HCT116 (cell line): ENCODE measurements around the gene OFD1.

Source experiments
- CTCF ChIP-seq, 3 experiments: fragments of 200-600 bp in 1 of 3; sonication (generic) in 1 of 3; IDR thresholded peaks in 2 of 3; conservative IDR thresholded peaks in 1 of 3; 2 replicates each; pipeline ENCODE4 v1.5.1; 2012 to 2017; ENCODE audit warnings: low read depth in 2 of 3, low read length in 2 of 3, antibody characterized with exemption in 1 of 3, borderline replicate concordance in 1 of 3, control low read depth in 1 of 3, mild to moderate bottlenecking in 1 of 3, mixed read lengths in 1 of 3, mixed run types in 1 of 3, moderate library complexity in 1 of 3; ENCODE audit not compliant: insufficient read depth in 1 of 3
- EZH2 ChIP-seq: fragments of 200-600 bp; sonication (generic); IDR thresholded peaks from 2 replicates; pipeline ENCODE4 v1.6.1; 2017; ENCODE audit warnings: antibody characterized with exemption, mixed run types
- POLR2A ChIP-seq: IDR thresholded peaks from 2 replicates; pipeline ENCODE4 v1.7.0; 2011; ENCODE audit warnings: borderline replicate concordance; ENCODE audit not compliant: insufficient read depth, insufficient read length; ENCODE audit errors: extremely low read depth
- REST ChIP-seq: IDR thresholded peaks from 2 replicates; pipeline ENCODE4 v1.6.1; 2012; ENCODE audit warnings: low read depth

- TF ChIP-seq EZH2 (no peak), CTCF (IDR thresholded peaks at IDR 0.05 in 2 of 3, conservative IDR thresholded peaks at IDR 0.05 in 1 of 3; ENCODE audit: borderline replicate concordance in 1 of 3, insufficient read depth in 1 of 3, low read depth in 2 of 3, low read length in 2 of 3) (no peak), REST (no peak), POLR2A (no peak)
Measured at GRCh38 chrX:13716455-13716854, 18.1 kb upstream of the OFD1 start.
